Endothelial cell of umbilical vein (primary cell): ENCODE data around the gene OXSR1. TPM values are rescaled to one million over a fixed set of nuclear protein-coding genes. Genes with fewer than 3 reads are reported as not detected.

Experiments
- BruUV-seq: library from RNA; stranded (reverse); fragments of 400-500 nt; replicated peaks from 2 replicates; lab custom pipeline; 2021; lab: Mats Ljungman, UMichigan
- CTCF ChIA-PET: fragments of 300-600, 350-600 bp; sonication (Branson Sonifier 250); formaldehyde crosslinking; loops from one replicate; lab custom pipeline; 2021; ENCODE audit warnings: antibody characterized with exemption, inconsistent platforms; lab: Charles Lee
- POLR2A ChIA-PET: fragments of 300-600, 350-600 bp; sonication (Branson Sonifier 250); formaldehyde crosslinking; loops from one replicate; lab custom pipeline; 2021; ENCODE audit warnings: antibody characterized with exemption, inconsistent platforms; lab: Charles Lee
- DNase-seq: peaks from one replicate; pipeline ENCODE4 v3.0.0-alpha.2; 2011; ENCODE audit warnings: low read depth, low spot score
- FAIRE-seq: peaks from 2 replicates; lab custom pipeline; 2011; peaks lifted over from hg19 to GRCh38; lab: Jason Lieb, UNC
- H2AFZ ChIP-seq: 2 replicates; pipeline ENCODE4 v1.6.0; 2012; ENCODE audit warnings: low read depth, low read length, control low read depth, inconsistent platforms
- H3K27ac ChIP-seq: 2 replicates; pipeline ENCODE4 v1.5.1; 2011; ENCODE audit warnings: low read depth, mild to moderate bottlenecking, control low read depth, low read length, moderate library complexity; ENCODE audit not compliant: insufficient read depth
- H3K27me3 ChIP-seq, 2 experiments: 2 replicates each; pipeline versions ENCODE4 v1.6.0 to v1.6.1; 2011; ENCODE audit warnings: low read length in 2 of 2, mixed read lengths in 1 of 2; ENCODE audit not compliant: control insufficient read depth in 2 of 2, insufficient read depth in 2 of 2
- H3K36me3 ChIP-seq, 2 experiments: 2 replicates in 1 of 2; 3 replicates in 1 of 2; pipeline ENCODE4 v1.5.1; 2011; ENCODE audit warnings: low read length in 2 of 2, mild to moderate bottlenecking in 1 of 2, moderate library complexity in 1 of 2; ENCODE audit not compliant: control insufficient read depth in 2 of 2, insufficient read depth in 2 of 2; ENCODE audit errors: extremely low read depth in 1 of 2
- H3K4me1 ChIP-seq: 3 replicates; pipeline ENCODE4 v1.5.1; 2011; ENCODE audit warnings: mild to moderate bottlenecking, low read length; ENCODE audit not compliant: control insufficient read depth, insufficient read depth; ENCODE audit errors: extremely low read depth
- H3K4me2 ChIP-seq: 2 replicates; pipeline ENCODE4 v1.6.1; 2011; ENCODE audit warnings: low read length, control low read depth, mixed read lengths; ENCODE audit not compliant: insufficient read depth
- H3K4me3 ChIP-seq, 3 experiments: fragments of 200-600 bp in 1 of 3; sonication (generic), shearing (Covaris generic) in 1 of 3; replicated peaks in 1 of 3; 2 replicates each; pipeline ENCODE4 v1.5.1; 2011 to 2016; ENCODE audit warnings: control low read depth in 3 of 3, low read length in 3 of 3, mild to moderate bottlenecking in 2 of 3, inconsistent platforms in 1 of 3, low read depth in 1 of 3, moderate library complexity in 1 of 3; ENCODE audit not compliant: insufficient read depth in 1 of 3
- H3K79me2 ChIP-seq: 2 replicates; pipeline ENCODE4 v1.6.0; 2012; ENCODE audit warnings: low read length, inconsistent platforms; ENCODE audit not compliant: control insufficient read depth, insufficient read depth
- H3K9ac ChIP-seq: replicated peaks from 2 replicates; pipeline ENCODE3; 2011; ENCODE audit warnings: low read length, control low read depth; ENCODE audit not compliant: insufficient read depth; ENCODE audit errors: extremely low read depth
- H3K9me1 ChIP-seq: replicated peaks from 3 replicates; pipeline ENCODE4 v1.6.0; 2011; ENCODE audit warnings: mild to moderate bottlenecking, low read length; ENCODE audit not compliant: control insufficient read depth, insufficient read depth; ENCODE audit errors: extremely low read depth
- H3K9me3 ChIP-seq: replicated peaks from 2 replicates; pipeline ENCODE4 v1.5.1; 2012; ENCODE audit warnings: low read length, inconsistent platforms; ENCODE audit not compliant: control insufficient read depth, insufficient read depth
- H4K20me1 ChIP-seq: replicated peaks from 2 replicates; pipeline ENCODE3; 2011; ENCODE audit warnings: mild to moderate bottlenecking, low read length; ENCODE audit not compliant: control insufficient read depth, insufficient read depth; ENCODE audit errors: extremely low read depth
- CTCF ChIP-seq, 2 donors: IDR thresholded peaks; 1 replicate in 1 of 2; 2 replicates in 1 of 2; pipeline ENCODE4 v1.5.1; 2011; ENCODE audit warnings: low read length in 2 of 2, mild to moderate bottlenecking in 2 of 2, moderate library complexity in 2 of 2, control low read depth in 1 of 2, inconsistent platforms in 1 of 2, low read depth in 1 of 2; ENCODE audit not compliant: insufficient read depth in 1 of 2; ENCODE audit errors: extremely low read depth in 1 of 2
- EZH2 ChIP-seq: IDR thresholded peaks from 2 replicates; pipeline ENCODE4 v1.6.1; 2012; ENCODE audit warnings: borderline replicate concordance, low read depth, mild to moderate bottlenecking, moderate library complexity, low read length, inconsistent platforms; ENCODE audit not compliant: severe bottlenecking
- JUN ChIP-seq: IDR thresholded peaks from 2 replicates; pipeline ENCODE4 v1.6.1; 2011; ENCODE audit warnings: borderline replicate concordance, low read depth; ENCODE audit not compliant: insufficient read length, insufficient read depth
- MAX ChIP-seq: IDR thresholded peaks from 2 replicates; pipeline ENCODE4 v1.6.1; 2011; ENCODE audit not compliant: insufficient read depth, insufficient read length
- MYC ChIP-seq: IDR thresholded peaks from one replicate; pipeline ENCODE4 v1.6.1; 2011; ENCODE audit warnings: mild to moderate bottlenecking, low read depth, low read length
- POLR2A ChIP-seq: IDR thresholded peaks from 2 replicates; pipeline ENCODE4 v1.6.1; 2012; ENCODE audit warnings: low read depth, mild to moderate bottlenecking, control low read depth, low read length
- POLR2AphosphoS5 ChIP-seq: IDR thresholded peaks from 2 replicates; pipeline ENCODE4 v1.6.1; 2012; ENCODE audit warnings: low read depth, mild to moderate bottlenecking, control low read depth, low read length, moderate library complexity; ENCODE audit not compliant: insufficient read depth
- dilution Hi-C: fragments of 300-500 bp; cut with MboI; formaldehyde crosslinking; loops from one replicate; pipeline ENCODE4 v1.15.0; 2019; ENCODE audit warnings: low sequenced_read_pairs; ENCODE audit not compliant: extremely low pct_ligation_motif_present
- intact Hi-C: fragments of 100-400 bp; cut with micrococcal nuclease; formaldehyde crosslinking; loops from one replicate; pipeline ENCODE4 v1.10.0; 2022
- polyA plus RNA-seq, 4 experiments: library from polyadenylated mRNA; depleted of rRNA in 3 of 4; stranded (reverse) in 3 of 4; unstranded in 1 of 4; fragments of >200 nt; gene quantifications; 2 replicates each; pipeline versions ENCODE4 v1.2.1 to v1.2.3, GENCODE V29; 2011 to 2012; ENCODE audit warnings: missing spikeins in 1 of 4
- total RNA-seq: library from RNA; stranded (reverse); gene quantifications from 2 replicates; pipeline ENCODE4 v1.2.3, GENCODE V29; 2021

Gene OXSR1
- total and polyA plus RNA-seq, 2 donors (not counting 3 experiments of a cell fraction or from before 2014, with no cell fraction given) = 15.1 to 32.9 TPM

- Histone ChIP-seq H3K4me1 (peaks cover under 1% of the 10 kb centered on the region), H3K9ac (no peak overlapping the region), H3K9me3 (no peaks in the 10 kb centered on the region), H4K20me1 (no peaks in the 10 kb centered on the region), H3K36me3 (peaks cover 11 to 43% of the 10 kb centered on the region in 2 experiments), H2AFZ (no peak overlapping the region), H3K9me1 (no peaks in the 10 kb centered on the region), H3K27me3 (no peaks in the 10 kb centered on the region), H3K4me3 (no peak overlapping the region), H3K27ac (no peak overlapping the region), H3K4me2 (no peak overlapping the region), H3K79me2 (peaks cover 1% of the 10 kb centered on the region)
- DNase-seq (no peak), FAIRE-seq (no peak)
- dilution Hi-C loops = no loop called here
- intact Hi-C loops = loop anchor here (10.0 kb wide), 2 partner anchors 276 to 524 kb away; no protein-coding TSS in a partner anchor
- TF ChIP-seq EZH2 (no peak), MYC (no peak), JUN (no peak), MAX (no peak), POLR2A (no peak), POLR2AphosphoS5 (no peak), CTCF (IDR thresholded peaks at IDR 0.05; ENCODE audit: extremely low read depth in 1 of 2, insufficient read depth in 1 of 2, low read depth in 1 of 2, low read length in 2 of 2) (no peak)
- BruUV-seq = no TSS peak
- ChIA-PET POLR2A (no interaction called here), CTCF (interaction anchor here (1.3 to 2.1 kb wide), 3 partner anchors 116 to 213 kb away, joined by 5 to 10 read pairs (median 8); no protein-coding TSS in a partner anchor)
Observed at GRCh38 chr3:38130631-38131065, 34.7 kb upstream of the OXSR1 start.
